ENCODE measurements around the gene TMEM176A. TPM values are rescaled to one million over a fixed set of nuclear protein-coding genes. Genes with fewer than 3 reads are reported as not detected.

TMEM176A gene
- total RNA-seq, 1 experiment from 2014 or later, result not detected

- Histone ChIP-seq H3K36me3 (ENCODE audit: control insufficient read depth in 1 of 2, insufficient read depth in 2 of 2, low read length in 2 of 2) (no peaks in the 10 kb centered on the region), H3K9me2 (ENCODE audit: insufficient read depth) (no peaks in the 10 kb centered on the region), H3K4me2 (ENCODE audit: low read length) (no peak overlapping the region), H3K9ac (ENCODE audit: low read length) (no peak overlapping the region), H3K27ac (ENCODE audit: low read depth, low read length) (no peak overlapping the region), H3K4me1 (ENCODE audit: control insufficient read depth in 1 of 2, insufficient read depth in 2 of 2, low read length in 2 of 2) (no peaks in the 10 kb centered on the region), H3K4me3 (replicated peaks in 1 of 2; ENCODE audit: low read depth in 1 of 2, low read length in 2 of 2) (no peak overlapping the region), H3K79me2 (ENCODE audit: insufficient read depth, low read length) (no peaks in the 10 kb centered on the region), H4K20me1 (ENCODE audit: insufficient read depth) (no peaks in the 10 kb centered on the region), H3K9me3 (ENCODE audit: control insufficient read depth in 1 of 2, insufficient read depth in 1 of 2, low read depth in 1 of 2, low read length in 2 of 2) (no peaks in the 10 kb centered on the region), H2AFZ (ENCODE audit: low read depth, low read length, poor library complexity, severe bottlenecking) (no peak overlapping the region), H3K27me3 (ENCODE audit: insufficient read depth, low read length) (0 out of 2 replicates have a peak, but pooled peaks cover 2% of the 10 kb centered on the region)
- intact Hi-C loops (cut with micrococcal nuclease), result no loop called here
- no peak for ATAC-seq
- BruUV-seq (replicated peaks), result no TSS peak
- POLR2A ChIA-PET, result no interaction called here
- DNase-seq (ENCODE audit: low read depth, low spot score), result no peak
- TF ChIP-seq, protein P1, sequence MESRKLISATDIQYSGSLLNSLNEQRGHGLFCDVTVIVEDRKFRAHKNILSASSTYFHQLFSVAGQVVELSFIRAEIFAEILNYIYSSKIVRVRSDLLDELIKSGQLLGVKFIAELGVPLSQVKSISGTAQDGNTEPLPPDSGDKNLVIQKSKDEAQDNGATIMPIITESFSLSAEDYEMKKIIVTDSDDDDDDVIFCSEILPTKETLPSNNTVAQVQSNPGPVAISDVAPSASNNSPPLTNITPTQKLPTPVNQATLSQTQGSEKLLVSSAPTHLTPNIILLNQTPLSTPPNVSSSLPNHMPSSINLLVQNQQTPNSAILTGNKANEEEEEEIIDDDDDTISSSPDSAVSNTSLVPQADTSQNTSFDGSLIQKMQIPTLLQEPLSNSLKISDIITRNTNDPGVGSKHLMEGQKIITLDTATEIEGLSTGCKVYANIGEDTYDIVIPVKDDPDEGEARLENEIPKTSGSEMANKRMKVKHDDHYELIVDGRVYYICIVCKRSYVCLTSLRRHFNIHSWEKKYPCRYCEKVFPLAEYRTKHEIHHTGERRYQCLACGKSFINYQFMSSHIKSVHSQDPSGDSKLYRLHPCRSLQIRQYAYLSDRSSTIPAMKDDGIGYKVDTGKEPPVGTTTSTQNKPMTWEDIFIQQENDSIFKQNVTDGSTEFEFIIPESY (IDR thresholded peaks at IDR 0.05; ENCODE audit: extremely low read depth, insufficient replicate concordance, low read length), result no peak
- no peak for TF ChIP-seq POLR2AphosphoS5 (IDR thresholded peaks at IDR 0.05; ENCODE audit: low read depth, low read length)
- TF ChIP-seq, protein P2, sequence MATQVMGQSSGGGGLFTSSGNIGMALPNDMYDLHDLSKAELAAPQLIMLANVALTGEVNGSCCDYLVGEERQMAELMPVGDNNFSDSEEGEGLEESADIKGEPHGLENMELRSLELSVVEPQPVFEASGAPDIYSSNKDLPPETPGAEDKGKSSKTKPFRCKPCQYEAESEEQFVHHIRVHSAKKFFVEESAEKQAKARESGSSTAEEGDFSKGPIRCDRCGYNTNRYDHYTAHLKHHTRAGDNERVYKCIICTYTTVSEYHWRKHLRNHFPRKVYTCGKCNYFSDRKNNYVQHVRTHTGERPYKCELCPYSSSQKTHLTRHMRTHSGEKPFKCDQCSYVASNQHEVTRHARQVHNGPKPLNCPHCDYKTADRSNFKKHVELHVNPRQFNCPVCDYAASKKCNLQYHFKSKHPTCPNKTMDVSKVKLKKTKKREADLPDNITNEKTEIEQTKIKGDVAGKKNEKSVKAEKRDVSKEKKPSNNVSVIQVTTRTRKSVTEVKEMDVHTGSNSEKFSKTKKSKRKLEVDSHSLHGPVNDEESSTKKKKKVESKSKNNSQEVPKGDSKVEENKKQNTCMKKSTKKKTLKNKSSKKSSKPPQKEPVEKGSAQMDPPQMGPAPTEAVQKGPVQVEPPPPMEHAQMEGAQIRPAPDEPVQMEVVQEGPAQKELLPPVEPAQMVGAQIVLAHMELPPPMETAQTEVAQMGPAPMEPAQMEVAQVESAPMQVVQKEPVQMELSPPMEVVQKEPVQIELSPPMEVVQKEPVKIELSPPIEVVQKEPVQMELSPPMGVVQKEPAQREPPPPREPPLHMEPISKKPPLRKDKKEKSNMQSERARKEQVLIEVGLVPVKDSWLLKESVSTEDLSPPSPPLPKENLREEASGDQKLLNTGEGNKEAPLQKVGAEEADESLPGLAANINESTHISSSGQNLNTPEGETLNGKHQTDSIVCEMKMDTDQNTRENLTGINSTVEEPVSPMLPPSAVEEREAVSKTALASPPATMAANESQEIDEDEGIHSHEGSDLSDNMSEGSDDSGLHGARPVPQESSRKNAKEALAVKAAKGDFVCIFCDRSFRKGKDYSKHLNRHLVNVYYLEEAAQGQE (IDR thresholded peaks at IDR 0.05; ENCODE audit: low read depth), result no peak
- TF ChIP-seq CEBPB (IDR thresholded peaks at IDR 0.05; ENCODE audit: low read depth), result no peak
- TF ChIP-seq JUND (IDR thresholded peaks at IDR 0.05), result no peak
- no peak for TF ChIP-seq SP1 (IDR thresholded peaks at IDR 0.05; ENCODE audit: low read depth)
- TF ChIP-seq EGR1 (IDR thresholded peaks at IDR 0.05; ENCODE audit: low read depth), result no peak
- TF ChIP-seq, protein P3, sequence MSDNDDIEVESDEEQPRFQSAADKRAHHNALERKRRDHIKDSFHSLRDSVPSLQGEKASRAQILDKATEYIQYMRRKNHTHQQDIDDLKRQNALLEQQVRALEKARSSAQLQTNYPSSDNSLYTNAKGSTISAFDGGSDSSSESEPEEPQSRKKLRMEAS (IDR thresholded peaks at IDR 0.05), result no peak
- TF ChIP-seq ZFX (IDR thresholded peaks at IDR 0.05), result no peak
- no peak for TF ChIP-seq SRF (IDR thresholded peaks at IDR 0.05; ENCODE audit: low read depth)
- no peak for TF ChIP-seq SIN3A (IDR thresholded peaks at IDR 0.05; ENCODE audit: low read depth)
- no peak for TF ChIP-seq ATF3 (IDR thresholded peaks at IDR 0.05)
- TF ChIP-seq TCF7L2 (IDR thresholded peaks at IDR 0.05; ENCODE audit: borderline replicate concordance, extremely low read depth, insufficient read depth, insufficient read length), result no peak
- TF ChIP-seq EZH2phosphoT487 (IDR thresholded peaks at IDR 0.05; ENCODE audit: borderline replicate concordance), result no peak
- TF ChIP-seq POLR2A (IDR thresholded peaks at IDR 0.05; ENCODE audit: borderline replicate concordance, extremely low read depth, insufficient read depth, insufficient read length), result no peak
- CTCF ChIA-PET, result no interaction called here
- RAD21 ChIA-PET (ENCODE audit: low non-redundant PET in 1 of 2, low total read pairs in 2 of 2, uncharacterized antibody in 2 of 2, unreplicated experiment in 2 of 2), result no interaction called here
Measured at GRCh38 chr7:150801946-150802771, 1.6 kb downstream of the TMEM176A start.
